H9 (cell line): Measurements from ENCODE around the gene OSBPL9. TPM values are rescaled to one million over a fixed set of nuclear protein-coding genes. Genes with fewer than 3 reads are reported as not detected.

Source experiments
- DNase-seq: peaks from one replicate; pipeline ENCODE4 v3.0.0-alpha.2; 2017
- H2AFZ ChIP-seq: one replicate; pipeline ENCODE4 v1.6.1; 2013; ENCODE audit warnings: mild to moderate bottlenecking, low read length, control low read depth, moderate library complexity
- H2AK5ac ChIP-seq: 2 replicates; pipeline ENCODE4 v1.6.1; 2013; ENCODE audit warnings: low read length, control low read depth, mixed read lengths; ENCODE audit not compliant: insufficient read length
- H2BK120ac ChIP-seq: one replicate; pipeline ENCODE4 v1.6.1; 2013; ENCODE audit warnings: low read depth, mild to moderate bottlenecking, low read length, control low read depth, inconsistent platforms; ENCODE audit not compliant: poor library complexity, severe bottlenecking
- H2BK12ac ChIP-seq: 2 replicates; pipeline ENCODE4 v1.6.1; 2013; ENCODE audit warnings: low read length, control low read depth, mixed read lengths, low read depth; ENCODE audit not compliant: insufficient read length
- H2BK15ac ChIP-seq: 2 replicates; pipeline ENCODE4 v1.6.1; 2013; ENCODE audit warnings: low read depth, low read length, control low read depth
- H2BK20ac ChIP-seq: one replicate; pipeline ENCODE4 v1.6.1; 2013; ENCODE audit warnings: low read depth, mild to moderate bottlenecking, low read length, control low read depth, inconsistent platforms; ENCODE audit not compliant: poor library complexity, severe bottlenecking
- H2BK5ac ChIP-seq: 2 replicates; pipeline ENCODE4 v1.6.1; 2013; ENCODE audit warnings: low read length, control low read depth, mixed read lengths; ENCODE audit not compliant: insufficient read length
- H3K14ac ChIP-seq: 2 replicates; pipeline ENCODE4 v1.6.1; 2013; ENCODE audit warnings: low read length, control low read depth; ENCODE audit not compliant: insufficient read depth
- H3K18ac ChIP-seq: 2 replicates; pipeline ENCODE4 v1.6.1; 2013; ENCODE audit warnings: low read depth, mild to moderate bottlenecking, mixed read lengths, low read length, control low read depth; ENCODE audit not compliant: insufficient read length
- H3K23ac ChIP-seq: 2 replicates; pipeline ENCODE4 v1.6.1; 2013; ENCODE audit warnings: low read length, control low read depth, mixed read lengths, low read depth; ENCODE audit not compliant: insufficient read length
- H3K23me2 ChIP-seq: 2 replicates; pipeline ENCODE4 v1.6.1; 2013; ENCODE audit warnings: low read depth, mild to moderate bottlenecking, mixed read lengths, low read length, control low read depth; ENCODE audit not compliant: insufficient read length, poor library complexity, severe bottlenecking
- H3K27ac ChIP-seq: 2 replicates; pipeline ENCODE4 v1.5.1; 2013; ENCODE audit warnings: low read length, control low read depth, mixed read lengths, low read depth; ENCODE audit not compliant: insufficient read length
- H3K27me3 ChIP-seq: 2 replicates; pipeline ENCODE4 v1.6.1; 2013; ENCODE audit warnings: low read length, control low read depth, inconsistent platforms; ENCODE audit not compliant: insufficient read depth
- H3K4ac ChIP-seq: 2 replicates; pipeline ENCODE4 v1.6.1; 2013; ENCODE audit warnings: low read depth, mild to moderate bottlenecking, control low read depth, inconsistent platforms, low read length, moderate library complexity
- H3K4me1 ChIP-seq: 2 replicates; pipeline ENCODE4 v1.6.1; 2013; ENCODE audit warnings: low read length, control low read depth, inconsistent platforms; ENCODE audit not compliant: insufficient read depth
- H3K4me2 ChIP-seq: 2 replicates; pipeline ENCODE4 v1.6.1; 2013; ENCODE audit warnings: low read length, control low read depth, mixed read lengths; ENCODE audit not compliant: insufficient read length, insufficient read depth
- H3K56ac ChIP-seq: 2 replicates; pipeline ENCODE4 v1.6.1; 2013; ENCODE audit warnings: low read depth, mild to moderate bottlenecking, mixed read lengths, low read length, control low read depth; ENCODE audit not compliant: insufficient read length
- H3K79me1 ChIP-seq: 2 replicates; pipeline ENCODE4 v1.6.1; 2013; ENCODE audit warnings: low read depth, mild to moderate bottlenecking, moderate library complexity, low read length, control low read depth, inconsistent platforms; ENCODE audit not compliant: insufficient read depth, poor library complexity, severe bottlenecking
- H3K79me2 ChIP-seq: 2 replicates; pipeline ENCODE4 v1.6.1; 2013; ENCODE audit warnings: low read length, control low read depth, inconsistent platforms; ENCODE audit not compliant: insufficient read depth
- H3K9ac ChIP-seq: 2 replicates; pipeline ENCODE4 v1.6.1; 2013; ENCODE audit warnings: low read length, control low read depth, mixed read lengths; ENCODE audit not compliant: insufficient read length; ENCODE audit errors: extremely low read depth
- H3K9me3 ChIP-seq: one replicate; pipeline ENCODE4 v1.6.1; 2013; ENCODE audit warnings: low read depth, low read length, inconsistent platforms; ENCODE audit not compliant: control insufficient read depth
- H3T11ph ChIP-seq: one replicate; pipeline ENCODE4 v1.6.1; 2013; ENCODE audit warnings: mild to moderate bottlenecking, low read length, control low read depth, inconsistent platforms
- H4K20me1 ChIP-seq: one replicate; pipeline ENCODE4 v1.6.1; 2013; ENCODE audit not compliant: control insufficient read depth, insufficient read length, insufficient read depth
- H4K5ac ChIP-seq: 2 replicates; pipeline ENCODE4 v1.6.1; 2013; ENCODE audit warnings: low read depth, mild to moderate bottlenecking, mixed read lengths, low read length, control low read depth; ENCODE audit not compliant: insufficient read length
- H4K8ac ChIP-seq: replicated peaks from 2 replicates; pipeline ENCODE4 v1.6.1; 2013; ENCODE audit warnings: low read length, control low read depth, mixed read lengths, low read depth; ENCODE audit not compliant: insufficient read length
- H4K91ac ChIP-seq: 2 replicates; pipeline ENCODE4 v1.6.1; 2013; ENCODE audit warnings: low read depth, mild to moderate bottlenecking, moderate library complexity, mixed read lengths, low read length, control low read depth; ENCODE audit not compliant: insufficient read length
- H3K27ac Mint-ChIP-seq, 3 experiments: 2 replicates in 2 of 3; 3 replicates in 1 of 3; pipeline ENCODE4 v1.8.0; 2020 to 2021; ENCODE audit warnings: mixed read lengths in 3 of 3, mild to moderate bottlenecking in 1 of 3, moderate library complexity in 1 of 3
- H3K27me3 Mint-ChIP-seq: 2 replicates; pipeline ENCODE4 v1.8.0; 2021; ENCODE audit warnings: low read depth, mild to moderate bottlenecking, moderate library complexity, mixed read lengths
- H3K36me3 Mint-ChIP-seq, 3 experiments: 2 replicates in 2 of 3; 3 replicates in 1 of 3; pipeline ENCODE4 v1.8.0; 2020 to 2021; ENCODE audit warnings: low read depth in 3 of 3, mixed read lengths in 3 of 3; ENCODE audit not compliant: insufficient read depth in 1 of 3
- H3K4me1 Mint-ChIP-seq, 2 experiments: 2 replicates each; pipeline ENCODE4 v1.8.0; 2020; ENCODE audit warnings: mixed read lengths in 2 of 2
- H3K4me3 Mint-ChIP-seq, 2 experiments: 2 replicates in 1 of 2; 3 replicates in 1 of 2; pipeline ENCODE4 v1.8.0; 2020 to 2021; ENCODE audit warnings: mild to moderate bottlenecking in 2 of 2, mixed read lengths in 2 of 2, moderate library complexity in 1 of 2
- H3K9me3 Mint-ChIP-seq, 2 experiments: 2 replicates in 1 of 2; 3 replicates in 1 of 2; pipeline ENCODE4 v1.8.0; 2020; ENCODE audit warnings: mild to moderate bottlenecking in 2 of 2, mixed read lengths in 2 of 2, moderate library complexity in 1 of 2
- WGBS: extraction: QIAGEN DNeasy Blood & Tissue Kit; methylation state at CpG from one replicate; pipeline ENCODE4 v1.1.7; 2013; ENCODE audit warnings: missing lambda C conversion rate, low lambda C conversion rate, mixed read lengths; ENCODE audit not compliant: insufficient read length; ENCODE audit errors: extremely low coverage; 5-methylcytosine and 5-hydroxymethylcytosine counted together
- total RNA-seq: library from RNA; stranded (reverse); gene quantifications from 2 replicates; pipeline ENCODE4 v1.2.1, GENCODE V29; 2021
- TF ChIP-seq, protein P1 (sequence below): fragments of 200-600 bp; sonication (generic); conservative IDR thresholded peaks from 3 replicates; pipeline ENCODE4 v1.8.0; 2021; ENCODE audit warnings: antibody characterized with exemption, mild to moderate bottlenecking

The OSBPL9 gene
- total RNA-seq, 1 experiment from 2014 or later: 76.7 TPM

DNA sequence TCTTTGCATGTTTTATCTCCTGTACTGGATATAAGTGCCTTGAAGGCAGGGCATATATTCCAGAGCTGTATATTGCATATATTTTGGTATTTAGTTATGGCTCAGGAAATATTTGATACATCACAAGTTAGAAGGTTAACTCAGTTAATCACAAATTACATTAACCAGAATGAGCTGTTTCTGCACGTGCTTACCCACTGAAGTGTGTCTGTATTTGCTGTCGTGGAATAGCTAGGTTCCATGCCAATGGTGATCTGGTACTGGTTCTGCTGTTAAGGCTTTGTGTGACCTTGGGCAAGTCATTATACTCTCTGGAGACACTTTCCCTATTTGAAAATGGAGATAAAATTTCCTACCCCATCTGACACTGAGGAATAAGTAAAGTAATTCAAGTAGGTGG lies 50.7 kb downstream of the OSBPL9 start:
- Histone ChIP-seq H4K8ac (no peak overlapping the region), H4K91ac (no peak overlapping the region), H2BK20ac (no peak overlapping the region), H3K23ac (no peak overlapping the region), H3K18ac (no peak overlapping the region), H3K79me2 (no peaks in the 10 kb centered on the region), H3K9me3 (no peaks in the 10 kb centered on the region), H2BK5ac (no peak overlapping the region), H2BK15ac (no peak overlapping the region), H2AFZ (no peak overlapping the region), H3K4me2 (no peak overlapping the region), H3T11ph (no peak overlapping the region), H2AK5ac (no peak overlapping the region), H3K23me2 (no peaks in the 10 kb centered on the region), H3K4me1 (peaks cover 4% of the 10 kb centered on the region; the same call in 1 of the 2 replicates), H2BK12ac (no peak overlapping the region), H4K20me1 (no peaks in the 10 kb centered on the region), H3K27ac (no peak overlapping the region), H4K5ac (no peak overlapping the region), H2BK120ac (no peak overlapping the region), H3K9ac (no peak overlapping the region), H3K27me3 (no peaks in the 10 kb centered on the region), H3K4ac (no peak overlapping the region), H3K79me1 (no peaks in the 10 kb centered on the region), H3K14ac (no peak overlapping the region), H3K56ac (no peak overlapping the region)
- TF ChIP-seq, protein P1, sequence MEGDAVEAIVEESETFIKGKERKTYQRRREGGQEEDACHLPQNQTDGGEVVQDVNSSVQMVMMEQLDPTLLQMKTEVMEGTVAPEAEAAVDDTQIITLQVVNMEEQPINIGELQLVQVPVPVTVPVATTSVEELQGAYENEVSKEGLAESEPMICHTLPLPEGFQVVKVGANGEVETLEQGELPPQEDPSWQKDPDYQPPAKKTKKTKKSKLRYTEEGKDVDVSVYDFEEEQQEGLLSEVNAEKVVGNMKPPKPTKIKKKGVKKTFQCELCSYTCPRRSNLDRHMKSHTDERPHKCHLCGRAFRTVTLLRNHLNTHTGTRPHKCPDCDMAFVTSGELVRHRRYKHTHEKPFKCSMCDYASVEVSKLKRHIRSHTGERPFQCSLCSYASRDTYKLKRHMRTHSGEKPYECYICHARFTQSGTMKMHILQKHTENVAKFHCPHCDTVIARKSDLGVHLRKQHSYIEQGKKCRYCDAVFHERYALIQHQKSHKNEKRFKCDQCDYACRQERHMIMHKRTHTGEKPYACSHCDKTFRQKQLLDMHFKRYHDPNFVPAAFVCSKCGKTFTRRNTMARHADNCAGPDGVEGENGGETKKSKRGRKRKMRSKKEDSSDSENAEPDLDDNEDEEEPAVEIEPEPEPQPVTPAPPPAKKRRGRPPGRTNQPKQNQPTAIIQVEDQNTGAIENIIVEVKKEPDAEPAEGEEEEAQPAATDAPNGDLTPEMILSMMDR: no peak
- Mint-ChIP-seq H3K4me3 (no peak overlapping the region), H3K27me3 (no peaks in the 10 kb centered on the region), H3K9me3 (no peaks in the 10 kb centered on the region), H3K27ac (no peak overlapping the region), H3K4me1 (peaks cover 4% of the 10 kb centered on the region in 2 experiments; a peak in 1 of 4 replicates), H3K36me3 (no peaks in the 10 kb centered on the region)
- DNase-seq: no peak
- no CpG with 5 or more reads among the region's 2 CpGs for WGBS
